ENCODE results near the gene FRS2.
A peak's percentile ranks its signal among the peaks of the same experiment; 100 is the strongest.
"Not testable (repeated sequence)": the region's sequence is repeated elsewhere in the genome, so short reads cannot be mapped to it uniquely, and the experiment has no call there.

FRS2 gene

GRCh38 chr12:69470189-69471075, at the start of gene FRS2:
FRS2 (plus strand) TSS chr12:69470388; CDS start chr12:69569031, 98,643 bp downstream.
- DNase-seq (ENCODE audit: low read depth, low spot score): peak; percentile 64

GRCh38 chr12:69421548-69421947, 48.6 kb upstream of the FRS2 start:
- DNase-seq (ENCODE audit: low read depth, low spot score): no peak

- DNase-seq (ENCODE audit: low read depth, low spot score): no peak
These were observed 46.9 kb upstream of the FRS2 start for GRCh38 chr12:69423037-69423905.

- no peak for DNase-seq (ENCODE audit: low read depth, low spot score)
These were observed 44.8 kb upstream of the FRS2 start for GRCh38 chr12:69425417-69425816.

GRCh38 chr12:69428351-69429073, 41.7 kb upstream of the FRS2 start:
- no peak for DNase-seq (ENCODE audit: low read depth, low spot score)

- DNase-seq (ENCODE audit: low read depth, low spot score): no peak
These were observed 39.1 kb upstream of the FRS2 start for GRCh38 chr12:69430942-69431590.

- DNase-seq (ENCODE audit: low read depth, low spot score): no peak
These were observed 38.5 kb upstream of the FRS2 start for GRCh38 chr12:69431591-69432222.

- no peak for DNase-seq (ENCODE audit: low read depth, low spot score)
These were observed 36.5 kb upstream of the FRS2 start for GRCh38 chr12:69433653-69434052.

GRCh38 chr12:69435644-69436043, 34.5 kb upstream of the FRS2 start:
- DNase-seq (ENCODE audit: low read depth, low spot score): no peak

- DNase-seq (ENCODE audit: low read depth, low spot score): no peak
These were observed 33.1 kb upstream of the FRS2 start for GRCh38 chr12:69437073-69437472.

GRCh38 chr12:69438539-69438938, 31.6 kb upstream of the FRS2 start:
- DNase-seq (ENCODE audit: low read depth, low spot score): no peak

GRCh38 chr12:69440016-69440415, 30.2 kb upstream of the FRS2 start:
- DNase-seq (ENCODE audit: low read depth, low spot score): no peak

- no peak for DNase-seq (ENCODE audit: low read depth, low spot score)
These were observed 29.3 kb upstream of the FRS2 start for GRCh38 chr12:69440886-69441285.

GRCh38 chr12:69442894-69443293, 27.3 kb upstream of the FRS2 start:
- no peak for DNase-seq (ENCODE audit: low read depth, low spot score)

GRCh38 chr12:69443916-69444315, 26.3 kb upstream of the FRS2 start:
- DNase-seq (ENCODE audit: low read depth, low spot score): no peak

- no peak for DNase-seq (ENCODE audit: low read depth, low spot score)
These were observed 22.3 kb upstream of the FRS2 start for GRCh38 chr12:69447892-69448291.

- not testable (repeated sequence) for DNase-seq (ENCODE audit: low read depth, low spot score)
These were observed 17.5 kb upstream of the FRS2 start for GRCh38 chr12:69452598-69453132.

GRCh38 chr12:69456239-69456638, 13.9 kb upstream of the FRS2 start:
- no peak for DNase-seq (ENCODE audit: low read depth, low spot score)

- DNase-seq (ENCODE audit: low read depth, low spot score): no peak
These were observed 12.8 kb upstream of the FRS2 start for GRCh38 chr12:69457433-69457832.

- DNase-seq (ENCODE audit: low read depth, low spot score): no peak
These were observed 10.7 kb upstream of the FRS2 start for GRCh38 chr12:69459477-69459876.

GRCh38 chr12:69464428-69464827, 5.8 kb upstream of the FRS2 start:
- no peak for DNase-seq (ENCODE audit: low read depth, low spot score)
